ENCODE measurements around the gene DLEC1.

Gene DLEC1, protein sequence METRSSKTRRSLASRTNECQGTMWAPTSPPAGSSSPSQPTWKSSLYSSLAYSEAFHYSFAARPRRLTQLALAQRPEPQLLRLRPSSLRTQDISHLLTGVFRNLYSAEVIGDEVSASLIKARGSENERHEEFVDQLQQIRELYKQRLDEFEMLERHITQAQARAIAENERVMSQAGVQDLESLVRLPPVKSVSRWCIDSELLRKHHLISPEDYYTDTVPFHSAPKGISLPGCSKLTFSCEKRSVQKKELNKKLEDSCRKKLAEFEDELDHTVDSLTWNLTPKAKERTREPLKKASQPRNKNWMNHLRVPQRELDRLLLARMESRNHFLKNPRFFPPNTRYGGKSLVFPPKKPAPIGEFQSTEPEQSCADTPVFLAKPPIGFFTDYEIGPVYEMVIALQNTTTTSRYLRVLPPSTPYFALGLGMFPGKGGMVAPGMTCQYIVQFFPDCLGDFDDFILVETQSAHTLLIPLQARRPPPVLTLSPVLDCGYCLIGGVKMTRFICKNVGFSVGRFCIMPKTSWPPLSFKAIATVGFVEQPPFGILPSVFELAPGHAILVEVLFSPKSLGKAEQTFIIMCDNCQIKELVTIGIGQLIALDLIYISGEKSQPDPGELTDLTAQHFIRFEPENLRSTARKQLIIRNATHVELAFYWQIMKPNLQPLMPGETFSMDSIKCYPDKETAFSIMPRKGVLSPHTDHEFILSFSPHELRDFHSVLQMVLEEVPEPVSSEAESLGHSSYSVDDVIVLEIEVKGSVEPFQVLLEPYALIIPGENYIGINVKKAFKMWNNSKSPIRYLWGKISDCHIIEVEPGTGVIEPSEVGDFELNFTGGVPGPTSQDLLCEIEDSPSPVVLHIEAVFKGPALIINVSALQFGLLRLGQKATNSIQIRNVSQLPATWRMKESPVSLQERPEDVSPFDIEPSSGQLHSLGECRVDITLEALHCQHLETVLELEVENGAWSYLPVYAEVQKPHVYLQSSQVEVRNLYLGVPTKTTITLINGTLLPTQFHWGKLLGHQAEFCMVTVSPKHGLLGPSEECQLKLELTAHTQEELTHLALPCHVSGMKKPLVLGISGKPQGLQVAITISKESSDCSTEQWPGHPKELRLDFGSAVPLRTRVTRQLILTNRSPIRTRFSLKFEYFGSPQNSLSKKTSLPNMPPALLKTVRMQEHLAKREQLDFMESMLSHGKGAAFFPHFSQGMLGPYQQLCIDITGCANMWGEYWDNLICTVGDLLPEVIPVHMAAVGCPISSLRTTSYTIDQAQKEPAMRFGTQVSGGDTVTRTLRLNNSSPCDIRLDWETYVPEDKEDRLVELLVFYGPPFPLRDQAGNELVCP (N-terminal part only)

DNA sequence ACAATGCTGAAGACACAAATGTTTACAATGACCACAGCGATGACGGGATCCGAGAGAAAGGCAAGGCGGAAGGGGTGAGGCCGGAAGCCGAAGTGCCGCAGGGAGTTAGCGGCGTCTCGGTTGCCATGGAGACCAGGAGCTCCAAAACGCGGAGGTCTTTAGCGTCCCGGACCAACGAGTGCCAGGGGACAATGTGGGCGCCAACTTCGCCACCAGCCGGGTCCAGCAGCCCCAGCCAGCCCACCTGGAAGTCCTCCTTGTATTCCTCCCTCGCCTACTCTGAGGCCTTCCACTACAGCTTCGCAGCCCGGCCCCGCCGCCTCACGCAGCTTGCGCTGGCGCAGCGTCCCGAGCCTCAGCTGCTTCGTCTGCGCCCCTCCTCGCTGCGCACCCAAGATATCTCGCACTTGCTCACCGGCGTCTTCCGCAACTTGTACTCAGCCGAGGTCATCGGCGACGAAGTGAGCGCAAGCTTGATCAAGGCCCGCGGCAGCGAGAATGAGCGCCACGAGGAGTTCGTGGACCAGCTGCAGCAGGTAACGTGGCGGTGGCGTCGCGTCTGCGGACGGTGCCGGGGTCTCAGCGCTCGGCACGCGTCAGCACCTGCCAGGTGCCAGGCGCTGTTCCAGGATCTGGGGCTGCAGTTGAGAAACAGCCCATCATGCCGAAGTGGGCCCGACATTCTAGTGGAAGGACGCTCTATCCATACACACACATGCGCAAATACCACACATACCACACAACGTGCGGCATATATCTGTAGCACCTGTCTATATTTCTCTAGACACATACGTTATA, at the start of gene DLEC1:
TSS of gene DLEC1 (plus strand) at position 108 of the 798 bp plus-strand sequence. CDS start at position 126, 18 bp downstream.
- DNase-seq = no peak

DNA sequence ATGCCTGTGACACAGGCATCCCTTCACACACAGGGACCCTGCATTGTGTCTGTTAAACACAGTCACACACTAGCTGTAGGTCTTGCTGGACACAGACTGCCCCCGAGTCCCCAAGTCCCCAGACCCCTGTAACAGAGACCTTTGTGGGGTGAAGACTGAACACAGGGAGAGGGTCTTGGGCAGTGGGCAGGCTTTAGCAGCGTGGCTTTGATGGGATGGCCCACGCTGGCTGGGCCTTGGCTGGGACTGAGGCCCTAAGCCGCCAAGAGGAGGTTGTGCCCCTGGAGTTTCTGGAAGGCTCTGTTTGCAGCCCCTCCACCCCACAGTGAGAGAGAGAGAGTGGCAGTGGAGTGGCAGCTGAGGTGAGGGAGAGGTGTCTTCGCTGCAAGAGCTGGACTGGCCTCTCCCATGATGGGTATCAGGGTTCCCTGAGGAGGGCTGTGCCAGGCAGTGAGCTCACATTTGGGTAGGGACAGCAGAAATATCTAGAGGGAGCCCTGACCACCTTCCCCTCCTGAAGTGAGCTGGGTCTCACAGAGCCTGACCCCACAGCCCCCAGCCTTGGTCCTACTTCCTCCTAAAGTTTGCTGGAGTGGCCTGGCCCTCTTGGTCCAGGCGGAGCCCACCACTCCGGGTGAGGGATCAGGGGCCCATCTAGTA, 49.1 kb upstream of the DLEC1 start:
- no peak for DNase-seq

DNA sequence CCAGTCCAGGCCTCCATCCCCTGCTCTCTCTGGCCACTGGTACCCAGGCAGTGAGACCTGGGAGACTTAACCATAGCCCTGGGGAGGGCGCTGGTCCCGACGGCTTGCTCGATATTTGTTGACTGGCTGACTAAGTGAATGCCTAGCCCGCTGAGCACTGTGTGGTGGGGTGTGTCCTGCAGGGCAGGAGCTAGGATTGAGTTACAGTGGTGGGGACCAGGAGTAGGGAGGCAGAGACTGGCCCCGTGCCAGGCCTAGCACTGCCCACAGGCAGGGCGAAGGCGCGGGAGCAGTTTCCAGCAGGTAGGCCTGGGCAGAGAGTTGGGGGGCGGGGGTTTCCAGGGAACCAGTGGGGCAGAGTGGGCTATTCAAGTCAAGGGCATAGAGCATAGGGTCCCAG, 48.5 kb upstream of the DLEC1 start, which contains the start of gene VILL:
TSS of gene VILL (plus strand) at position 260 of the 400 bp plus-strand sequence. CDS start 2,887 bp downstream, outside the sequence.
- DNase-seq = no peak

DNA sequence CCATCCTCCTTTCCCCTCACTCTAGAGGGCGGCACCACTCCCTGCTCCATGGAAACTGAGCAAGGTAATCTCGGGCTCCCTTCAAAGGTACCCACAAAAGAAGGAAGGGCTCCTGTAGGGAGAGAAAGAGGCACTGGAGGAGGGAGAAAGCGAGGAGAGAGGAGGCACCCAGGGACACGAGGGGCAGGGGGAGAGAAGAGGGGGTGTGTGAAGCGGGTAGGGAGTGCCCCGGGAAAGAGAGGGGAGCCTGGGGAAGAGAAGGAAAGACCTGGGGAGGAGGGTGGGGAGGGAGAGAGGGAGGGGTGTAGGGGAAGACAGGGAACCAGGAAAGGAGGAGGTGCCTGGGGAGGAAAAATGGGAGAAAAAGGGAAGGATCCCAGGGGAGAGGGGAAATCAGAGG, 47.9 kb upstream of the DLEC1 start:
- DNase-seq = no peak

DNA sequence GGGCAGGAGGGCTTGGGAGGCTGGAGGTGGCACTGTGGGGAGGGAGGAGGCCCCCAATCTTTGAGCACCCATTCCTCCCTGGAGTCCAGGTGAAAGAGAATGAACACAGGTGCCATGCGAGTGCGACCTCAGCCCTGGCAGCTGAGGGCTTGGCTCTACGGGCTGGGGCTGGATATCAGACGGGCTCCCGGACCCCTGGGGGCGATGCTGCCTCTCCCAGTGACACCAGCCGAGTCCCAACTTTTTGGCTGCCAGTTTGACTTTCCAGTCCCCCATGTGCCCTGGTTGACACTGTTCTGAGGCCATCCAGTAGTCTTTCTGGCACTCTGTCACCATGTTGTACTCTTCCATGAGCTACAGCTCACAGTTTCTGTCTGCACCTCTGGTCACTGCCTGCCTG, 47.2 kb upstream of the DLEC1 start:
- no peak for DNase-seq

DNA sequence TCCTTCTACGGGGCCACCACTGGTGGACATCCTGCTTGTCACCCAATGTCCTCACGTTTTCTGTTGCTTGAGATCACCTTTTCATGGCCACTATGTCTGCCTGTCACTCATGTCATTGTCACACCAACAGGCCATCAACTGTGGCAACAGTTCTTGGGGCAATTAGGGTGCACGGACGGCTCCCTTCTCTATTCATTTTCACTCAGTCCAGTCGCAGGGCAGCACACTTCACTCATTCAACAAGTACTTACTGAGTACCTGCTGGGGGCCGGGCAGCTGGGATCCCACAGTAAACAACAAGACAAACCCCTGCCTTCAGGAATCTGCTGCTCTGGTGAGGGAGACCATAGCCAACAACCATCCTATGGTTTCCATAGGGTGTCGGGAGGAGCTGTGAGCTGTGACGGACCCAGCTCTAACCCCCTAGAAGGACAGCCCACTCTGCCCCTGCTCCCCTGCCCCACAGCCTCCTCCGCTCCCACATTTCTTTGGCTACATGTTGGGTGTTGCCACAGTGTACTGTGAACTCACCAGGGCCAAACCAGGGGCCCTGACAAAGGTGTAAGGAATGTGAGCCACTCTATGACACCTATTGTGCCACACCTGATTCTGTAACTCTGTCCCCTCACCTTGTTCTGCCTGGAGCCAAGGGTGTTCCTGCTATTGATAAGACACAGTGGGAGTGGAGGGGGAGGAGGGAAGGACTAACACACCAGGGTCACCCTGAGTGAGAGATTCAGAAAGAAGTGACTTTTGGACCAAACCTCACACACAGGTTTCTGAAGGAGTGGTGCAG, 46.5 kb upstream of the DLEC1 start:
- no peak for DNase-seq

- no peak for DNase-seq
Observed at GRCh38 chr3:37993067-37993455, 45.9 kb upstream of the DLEC1 start.

DNA sequence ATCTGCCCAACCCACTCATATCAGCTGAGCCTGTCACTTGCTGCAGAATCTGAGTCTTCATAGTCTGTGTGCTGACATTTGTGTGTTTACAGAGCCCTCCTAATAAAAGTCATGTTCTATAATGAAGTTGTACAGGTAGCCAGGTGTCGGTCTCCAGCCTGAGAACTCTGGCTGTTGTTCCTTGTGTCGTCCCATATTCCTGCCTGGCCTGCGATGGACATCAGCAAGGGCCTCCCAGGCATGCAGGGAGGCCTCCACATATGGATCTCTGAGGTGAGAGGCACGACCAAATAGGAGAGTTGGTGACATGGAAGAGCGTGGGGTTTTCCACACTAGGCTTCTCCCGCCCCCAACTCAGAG, 45.6 kb upstream of the DLEC1 start:
- DNase-seq = no peak

GRCh38 chr3:37993820-37994638, 45.0 kb upstream of the DLEC1 start:
- no peak for DNase-seq

DNA sequence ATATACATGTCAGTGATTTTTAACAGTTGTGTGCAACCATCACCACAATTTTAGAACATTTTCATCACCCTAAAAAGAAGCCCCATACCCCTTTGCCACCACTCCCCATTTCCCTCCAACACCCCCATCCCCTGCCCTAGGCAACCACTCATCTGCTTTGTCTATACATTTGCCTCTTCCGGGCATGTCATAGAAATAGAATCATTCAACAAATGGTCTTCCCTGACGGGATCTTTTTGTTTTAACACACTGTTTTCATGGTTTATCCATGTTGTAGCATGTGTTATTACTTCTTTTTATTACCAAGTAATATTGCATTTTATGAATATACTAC, 44.4 kb upstream of the DLEC1 start:
- no peak for DNase-seq

DNA sequence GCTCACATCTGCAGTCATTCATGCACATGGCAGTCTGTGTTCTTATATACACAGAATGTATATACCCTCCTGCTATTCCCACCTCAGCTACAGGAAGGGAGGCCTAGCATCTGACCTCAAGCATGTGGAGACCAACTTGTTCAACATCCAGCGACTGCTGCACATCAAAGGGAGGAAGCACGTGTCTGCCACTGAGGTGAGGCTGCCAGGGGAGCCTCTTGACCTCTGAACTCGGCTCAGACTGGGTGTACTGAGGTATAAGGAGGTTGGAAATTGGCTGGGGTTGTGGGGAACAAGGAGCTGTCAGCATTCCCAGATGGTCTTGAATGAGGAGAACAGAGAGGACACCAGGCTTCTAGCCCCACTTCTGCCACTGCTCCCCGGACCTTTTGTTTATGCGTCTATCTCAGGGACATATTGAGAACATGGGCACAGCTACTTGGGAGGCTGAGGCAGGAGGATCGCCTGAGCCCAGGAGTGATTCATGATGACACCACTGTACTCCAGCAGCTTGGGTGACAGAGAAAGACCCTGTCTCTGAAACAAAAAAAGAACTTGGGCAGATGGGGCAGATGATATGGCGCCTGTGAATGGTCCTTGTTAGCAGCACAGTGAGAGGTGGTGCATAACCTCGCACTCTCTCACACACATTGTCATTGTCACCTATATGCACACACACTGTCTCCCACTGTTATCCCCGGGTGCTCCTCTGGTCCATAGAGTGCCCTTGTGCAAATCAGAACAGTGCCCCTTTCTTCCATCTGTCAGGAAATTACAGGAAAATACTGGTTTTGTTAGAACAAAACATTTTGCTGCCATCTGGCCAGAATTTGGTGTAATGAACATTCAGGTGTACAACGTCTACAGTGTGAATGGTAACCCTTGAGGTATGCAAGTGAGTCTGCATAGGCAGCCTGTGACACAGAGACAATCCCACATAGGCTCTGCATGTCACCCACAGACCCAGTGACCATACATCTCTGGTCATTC, 43.1 kb upstream of the DLEC1 start:
- DNase-seq = no peak

- peak; percentile 32 for DNase-seq
Observed at GRCh38 chr3:37996785-37997301, 42.2 kb upstream of the DLEC1 start.

DNA sequence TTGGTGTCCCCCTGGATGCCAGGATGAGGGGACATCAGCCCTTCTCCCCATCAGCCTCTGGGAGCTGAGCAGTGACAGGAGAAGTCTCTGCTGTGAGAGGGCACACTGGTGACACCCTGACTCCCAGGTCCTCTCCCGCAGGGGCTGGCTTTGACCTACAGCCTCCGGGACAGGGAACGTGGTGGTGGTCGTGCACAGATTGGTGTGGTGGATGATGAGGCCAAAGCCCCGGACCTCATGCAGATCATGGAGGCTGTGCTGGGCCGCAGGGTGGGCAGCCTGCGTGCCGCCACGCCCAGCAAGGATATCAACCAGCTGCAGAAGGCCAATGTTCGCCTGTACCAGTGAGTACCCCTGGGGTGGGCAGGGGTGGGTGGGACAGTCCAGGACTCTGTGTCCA, 41.7 kb upstream of the DLEC1 start:
- no peak for DNase-seq

- no peak for DNase-seq
Observed at GRCh38 chr3:37997791-37998370, 41.1 kb upstream of the DLEC1 start.

- DNase-seq = no peak
Observed at GRCh38 chr3:37999836-38000235, 39.2 kb upstream of the DLEC1 start.

DNA sequence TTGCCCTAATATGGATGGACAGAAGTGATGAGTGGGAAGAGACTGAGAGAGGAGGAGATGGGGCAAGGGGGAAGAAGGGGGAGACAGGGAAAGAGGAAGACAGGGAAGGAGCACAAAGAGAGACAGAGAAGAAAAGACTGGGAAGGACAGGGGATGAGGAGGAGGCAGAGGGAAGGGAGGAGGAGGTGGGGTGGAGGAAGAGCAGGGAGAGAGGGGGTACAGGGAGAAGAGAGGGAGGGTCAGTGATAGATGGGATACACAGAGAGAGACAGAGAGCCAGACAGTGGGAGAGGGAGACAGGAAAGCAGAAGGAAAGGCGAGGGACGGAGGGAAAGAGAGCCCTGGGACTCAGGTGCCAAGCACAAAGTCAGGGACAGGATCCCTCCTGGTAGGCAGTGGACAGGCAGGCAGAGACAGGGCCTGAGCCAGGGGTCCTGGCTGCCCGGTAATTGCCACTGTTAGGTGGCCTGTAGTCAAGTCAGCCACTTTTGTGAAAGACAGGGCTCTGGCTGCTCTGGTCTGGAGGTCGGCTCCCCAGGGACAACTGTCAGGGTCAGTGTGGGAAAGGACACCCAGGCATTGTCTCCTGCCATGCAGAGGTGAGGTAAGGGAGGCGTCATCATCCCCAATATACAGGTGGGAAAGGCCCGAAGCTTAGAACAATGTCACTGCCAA, 38.6 kb upstream of the DLEC1 start:
- DNase-seq = no peak

DNA sequence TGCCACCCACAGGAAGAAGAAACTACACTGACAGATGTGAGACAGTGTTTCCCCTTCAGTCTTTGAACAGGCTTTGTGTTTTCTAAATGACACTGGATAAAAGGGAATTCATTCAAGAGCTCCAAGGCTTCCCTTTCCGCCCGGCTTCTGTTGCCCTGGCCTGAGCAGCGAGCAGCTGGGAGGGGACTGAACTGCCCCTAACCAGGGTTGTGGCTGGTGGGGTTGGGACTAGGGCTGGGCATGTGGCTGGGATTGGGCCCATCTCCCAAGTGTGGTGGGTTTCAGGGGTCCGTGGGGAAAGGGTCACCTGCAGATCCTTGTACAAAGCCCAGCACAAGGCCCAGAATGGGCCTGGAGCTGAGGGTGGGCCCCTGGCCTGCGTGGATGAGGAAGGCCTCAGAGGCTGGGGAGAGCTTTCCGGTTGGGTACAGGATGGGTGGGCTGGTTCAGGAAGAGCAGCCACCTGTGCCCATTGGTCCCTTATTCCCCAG, 38.0 kb upstream of the DLEC1 start:
- no peak for DNase-seq

All from DMS153 (cell line).